GM21619 (cell line): ENCODE data around the gene DBP.
"Not testable (repeated sequence)": the region's sequence is repeated elsewhere in the genome, so short reads cannot be mapped to it uniquely, and the experiment has no call there.

ENCODE experiments used
- ATAC-seq: cut with Tn5 transposase; IDR thresholded peaks from one replicate; pipeline ENCODE4 v1.9.1; 2021; ENCODE audit not compliant: unreplicated experiment

DBP gene

GRCh38 chr19:48636859-48637448 lies at the start of gene DBP:
Gene DBP (minus strand): TSS chr19:48637379. CDS start chr19:48636994, 385 bp downstream.
- ATAC-seq: no peak

GRCh38 chr19:48686637-48687036 lies 49.5 kb upstream of the DBP start:
- ATAC-seq: not testable (repeated sequence)

- no peak for ATAC-seq
Measured at GRCh38 chr19:48686088-48686487, 48.9 kb upstream of the DBP start.

- ATAC-seq: no peak
Measured at GRCh38 chr19:48685583-48685982, 48.4 kb upstream of the DBP start.

GRCh38 chr19:48683349-48683748 lies 46.2 kb upstream of the DBP start:
- ATAC-seq: no peak

GRCh38 chr19:48681127-48681470 lies 43.9 kb upstream of the DBP start:
- ATAC-seq: no peak

- ATAC-seq: no peak
Measured at GRCh38 chr19:48680436-48681126, 43.4 kb upstream of the DBP start.

- not testable (repeated sequence) for ATAC-seq
Measured at GRCh38 chr19:48680006-48680405, 42.8 kb upstream of the DBP start.

- ATAC-seq: no peak
Measured at GRCh38 chr19:48678201-48678600, 41.0 kb upstream of the DBP start.

- no peak for ATAC-seq
Measured at GRCh38 chr19:48676887-48677286, 39.7 kb upstream of the DBP start.

- no peak for ATAC-seq
Measured at GRCh38 chr19:48676487-48676886, 39.3 kb upstream of the DBP start.

- no peak for ATAC-seq
Measured at GRCh38 chr19:48674921-48675824, 38.0 kb upstream of the DBP start.

GRCh38 chr19:48674216-48674809 lies 37.1 kb upstream of the DBP start:
- no peak for ATAC-seq

- ATAC-seq: no peak
Measured at GRCh38 chr19:48673436-48674100, 36.4 kb upstream of the DBP start.

GRCh38 chr19:48672994-48673393 lies 35.8 kb upstream of the DBP start, which contains the start of gene NTN5:
Gene NTN5 (minus strand): TSS chr19:48673017. CDS start chr19:48670986, 2,031 bp downstream.
- ATAC-seq: no peak

GRCh38 chr19:48671446-48671995 lies 34.3 kb upstream of the DBP start:
- ATAC-seq: no peak

GRCh38 chr19:48670699-48671445 lies 33.7 kb upstream of the DBP start:
- ATAC-seq: no peak

GRCh38 chr19:48669903-48670668 lies 32.9 kb upstream of the DBP start:
- no peak for ATAC-seq

GRCh38 chr19:48668761-48669160 lies 31.6 kb upstream of the DBP start:
- ATAC-seq: no peak
